Activated CD4-positive, alpha-beta T cell treated with anti-CD3 and anti-CD28 coated beads, Interleukin-2, amount 50 U/mL, for 48 hours (primary cell): ENCODE measurements around the gene IFT52.
A peak's percentile ranks its signal among the peaks of the same experiment; 100 is the strongest.
"Not testable (repeated sequence)": the region's sequence is repeated elsewhere in the genome, so short reads cannot be mapped to it uniquely, and the experiment has no call there.

Source experiments
- DNase-seq, 2 experiments: peaks; one replicate each; pipeline ENCODE4 v3.0.0-alpha.2; 2020

IFT52 gene

GRCh38 chr20:43655176-43655575 lies 64.4 kb downstream of the IFT52 start:
- not testable (repeated sequence) for DNase-seq

DNA sequence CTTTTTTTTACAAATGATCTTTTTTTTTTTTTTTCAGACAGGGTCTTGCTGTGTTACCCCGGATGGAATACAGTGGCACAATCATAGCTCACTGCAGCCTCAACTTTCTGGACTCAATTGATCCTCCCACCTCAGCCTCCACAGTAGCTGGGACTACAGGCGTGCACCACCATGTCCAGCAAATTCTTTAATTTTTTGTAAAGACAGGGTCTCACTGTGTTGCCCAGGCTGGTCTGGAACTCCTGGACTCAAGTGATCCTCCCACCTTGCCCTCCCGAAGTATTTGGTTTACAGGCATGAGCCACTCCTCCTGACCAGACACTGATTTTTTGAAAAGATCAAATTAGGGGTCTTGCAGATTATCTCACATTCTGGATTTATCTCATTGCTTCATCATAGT lies 65.2 kb downstream of the IFT52 start:
- DNase-seq: no peak

GRCh38 chr20:43658069-43658722 lies 67.5 kb downstream of the IFT52 start:
- peak; percentile 59 to 72 for DNase-seq

DNA sequence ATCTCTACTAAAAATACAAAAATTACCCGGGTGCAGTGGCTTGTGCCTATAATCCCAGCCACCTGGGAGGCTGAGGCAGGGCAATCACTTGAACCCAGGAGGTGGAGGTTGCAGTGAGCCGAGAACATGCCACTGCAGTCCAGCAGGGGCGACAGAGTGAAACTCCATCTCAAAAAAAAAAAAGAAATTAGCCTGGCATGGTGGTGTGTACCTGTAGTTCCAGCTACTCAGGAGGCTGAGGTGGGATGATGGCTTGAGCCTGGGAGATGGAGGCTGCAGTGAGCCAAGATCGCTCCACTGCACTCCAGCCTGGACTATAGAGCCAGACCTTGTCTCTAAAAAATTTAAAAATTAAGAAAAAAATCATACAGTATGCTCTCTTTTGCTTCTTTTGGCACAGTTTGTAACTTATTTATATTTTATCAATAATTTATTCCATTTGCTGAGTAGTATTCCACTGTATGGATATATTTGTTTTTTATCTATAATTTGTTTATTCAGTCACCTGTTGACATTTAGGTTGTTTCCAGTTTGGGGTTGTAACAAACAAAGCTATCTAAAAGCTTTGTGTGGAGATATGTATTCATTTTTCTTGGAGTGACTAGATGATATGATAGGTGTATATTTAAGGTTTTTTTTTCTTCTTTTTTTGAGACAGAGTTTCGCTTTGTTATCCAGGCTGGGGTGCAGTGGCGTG lies 68.1 kb downstream of the IFT52 start:
- DNase-seq: no peak

- DNase-seq: no peak
Measured at GRCh38 chr20:43662943-43663655, 72.4 kb downstream of the IFT52 start.

DNA sequence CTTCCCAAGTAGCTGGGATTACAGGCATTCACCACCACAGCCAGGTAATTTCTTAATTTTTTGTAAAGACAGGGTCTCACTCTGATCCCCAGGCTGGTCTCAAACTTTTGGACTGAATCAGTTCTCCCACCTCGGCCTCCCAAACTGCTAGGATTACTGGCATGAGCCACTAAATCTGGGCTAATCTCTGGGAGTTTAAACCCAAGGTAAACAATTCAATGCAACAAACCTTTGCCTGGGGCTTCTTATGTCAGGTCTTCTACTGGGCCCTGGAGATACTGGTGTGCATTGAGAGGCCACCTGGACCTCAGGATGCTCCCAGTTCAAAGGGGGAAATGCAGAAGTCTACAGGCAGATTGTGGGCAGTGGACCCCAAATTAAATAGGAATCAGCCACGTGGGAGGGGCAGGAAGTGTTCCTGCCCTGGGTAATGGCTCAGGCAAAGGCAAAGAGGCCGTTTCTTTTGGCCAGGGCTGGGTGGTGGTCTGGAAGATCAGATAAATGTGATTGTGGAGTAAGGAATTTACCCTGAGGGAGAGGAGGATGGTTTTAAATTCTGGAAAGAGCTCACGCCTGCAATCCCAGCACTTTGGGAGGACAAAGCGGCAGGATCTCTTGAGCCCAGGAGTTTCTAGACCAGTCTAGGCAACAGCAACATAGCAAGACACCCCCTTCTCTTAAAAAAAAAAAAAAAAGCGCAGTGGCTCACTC lies 74.9 kb downstream of the IFT52 start:
- no peak for DNase-seq

DNA sequence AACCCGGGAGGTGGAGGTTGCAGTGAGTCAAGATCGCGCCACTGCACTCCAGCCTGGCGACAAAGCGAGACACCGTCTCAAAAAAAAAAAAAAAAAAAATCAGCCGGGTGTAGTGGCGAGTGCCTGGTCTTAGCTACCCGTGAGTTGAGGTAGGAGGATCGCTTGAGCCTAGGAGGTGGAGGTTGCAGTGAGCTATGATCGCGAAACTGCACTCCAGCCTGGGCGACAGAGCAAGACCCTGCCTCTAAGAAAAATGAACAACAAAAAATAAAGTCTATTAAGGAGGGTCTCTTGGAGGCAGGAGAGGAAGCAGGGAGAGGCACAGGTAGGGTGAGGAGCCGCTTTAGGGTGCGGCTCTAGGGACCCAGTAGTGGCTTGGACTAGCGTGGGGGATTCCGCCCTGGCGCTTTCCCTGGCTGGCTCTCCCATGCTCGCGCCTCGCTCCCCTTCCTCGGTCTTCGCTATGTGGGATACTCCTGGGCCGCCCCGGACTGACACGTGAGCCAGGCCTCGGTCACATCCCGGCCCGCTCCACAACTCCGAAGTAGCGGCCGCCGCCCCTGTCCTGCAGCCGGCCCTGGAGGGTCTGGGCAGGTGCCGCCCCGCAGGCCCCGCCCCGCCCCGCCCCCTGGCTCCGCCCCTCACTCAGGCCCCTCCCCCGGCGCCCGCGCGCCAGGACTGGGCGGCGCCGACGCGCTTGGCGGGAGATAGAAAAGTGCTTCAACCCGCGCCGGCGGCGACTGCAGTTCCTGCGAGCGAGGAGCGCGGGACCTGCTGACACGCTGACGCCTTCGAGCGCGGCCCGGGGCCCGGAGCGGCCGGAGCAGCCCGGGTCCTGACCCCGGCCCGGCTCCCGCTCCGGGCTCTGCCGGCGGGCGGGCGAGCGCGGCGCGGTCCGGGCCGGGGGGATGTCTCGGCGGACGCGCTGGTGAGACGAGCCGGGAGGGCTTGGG lies 75.9 kb downstream of the IFT52 start, which contains the start of gene MYBL2:
Gene MYBL2 (plus strand): TSS at position 739 of the 953 bp plus-strand sequence. CDS start 170 bp downstream, at position 909.
- DNase-seq: peak; percentile 65 to 68

- peak; percentile 34 to 40 for DNase-seq
Measured at GRCh38 chr20:43667341-43668132, 76.8 kb downstream of the IFT52 start.

GRCh38 chr20:43669332-43669731 lies 78.6 kb downstream of the IFT52 start:
- no peak for DNase-seq

GRCh38 chr20:43670423-43670822 lies 79.7 kb downstream of the IFT52 start:
- no peak for DNase-seq

DNA sequence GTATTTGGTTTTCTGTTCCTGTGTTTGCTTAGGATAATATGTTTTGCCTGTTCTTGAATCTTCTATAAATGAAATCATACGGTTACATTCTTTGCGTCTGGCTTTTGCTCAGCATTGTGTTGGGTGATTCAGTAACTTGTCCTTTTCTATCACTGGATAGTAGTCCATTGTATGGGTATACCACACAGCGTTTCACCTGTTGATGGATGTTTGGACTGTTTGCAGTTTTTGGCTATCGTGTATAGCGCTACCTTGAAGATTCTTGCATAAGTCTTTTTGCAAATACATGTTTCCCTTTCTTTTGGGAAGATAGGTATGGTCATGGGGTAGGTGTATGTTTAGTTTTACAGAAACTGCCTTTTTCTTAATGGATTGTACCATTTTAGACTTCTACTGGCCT lies 85.6 kb downstream of the IFT52 start:
- DNase-seq: no peak

DNA sequence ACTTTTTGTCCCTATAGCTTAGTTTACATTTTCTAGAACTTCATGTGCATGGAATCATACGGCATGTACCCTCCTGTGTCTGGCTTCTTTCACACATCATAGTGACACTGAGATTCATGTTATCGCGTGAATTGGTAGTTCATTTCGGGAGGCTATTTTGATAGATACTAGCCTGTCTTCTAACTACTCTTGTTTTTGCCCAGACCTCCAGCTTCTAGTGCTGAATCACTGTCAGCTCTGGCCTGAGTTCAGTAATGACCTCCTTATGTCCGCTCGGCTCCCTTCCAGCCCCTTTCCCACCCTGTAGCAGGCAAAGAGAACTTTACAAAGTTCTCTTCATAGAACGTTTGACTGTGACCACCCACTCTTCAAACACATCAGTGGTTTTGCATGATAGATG lies 90.2 kb downstream of the IFT52 start:
- no peak for DNase-seq

- DNase-seq: no peak
Measured at GRCh38 chr20:43681468-43681942, 90.8 kb downstream of the IFT52 start.

- no peak for DNase-seq
Measured at GRCh38 chr20:43681991-43682410, 91.3 kb downstream of the IFT52 start.

DNA sequence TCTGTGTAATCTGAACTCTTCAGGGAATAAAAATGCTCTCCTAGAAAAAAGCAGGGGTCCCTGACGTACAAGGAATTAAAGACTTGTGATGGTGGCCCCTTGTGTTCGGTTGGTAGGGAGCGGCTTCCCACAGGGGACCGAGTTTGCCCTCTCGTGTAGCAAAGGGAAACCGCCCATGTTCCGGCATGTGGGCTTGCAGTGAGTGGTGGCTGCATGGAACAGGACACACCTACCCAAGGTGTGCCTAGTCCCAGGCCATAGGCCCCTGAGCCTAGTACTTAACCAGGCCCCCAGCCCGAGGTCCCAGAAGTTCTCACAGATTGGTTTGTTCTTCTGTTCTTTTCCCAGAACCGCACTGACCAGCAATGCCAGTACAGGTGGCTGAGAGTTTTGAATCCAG lies 91.7 kb downstream of the IFT52 start:
- DNase-seq: no peak

GRCh38 chr20:43686820-43687219 lies 96.1 kb downstream of the IFT52 start:
- DNase-seq: no peak

DNA sequence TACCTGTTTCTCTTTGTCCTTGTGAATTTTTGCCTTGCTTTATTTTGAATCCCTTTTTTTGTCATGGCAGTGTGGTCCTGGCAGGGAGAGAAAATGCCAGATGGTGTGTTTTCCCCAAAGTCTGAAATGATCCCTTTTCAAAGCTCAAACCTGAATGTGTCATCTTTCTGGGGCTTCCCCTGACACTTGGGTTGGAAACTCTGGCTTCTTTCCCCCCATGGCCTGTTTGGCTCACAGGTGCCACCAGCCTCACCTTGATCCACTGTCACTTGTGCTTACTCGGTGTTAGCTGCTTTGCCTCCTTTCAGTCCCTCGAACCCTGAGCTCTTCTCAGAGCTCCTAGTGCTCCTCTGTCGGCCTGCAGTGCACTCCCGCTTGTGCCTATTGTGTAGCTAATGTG lies 98.4 kb downstream of the IFT52 start:
- DNase-seq: no peak

GRCh38 chr20:43690943-43691598 lies 100.3 kb downstream of the IFT52 start:
- DNase-seq: no peak

DNA sequence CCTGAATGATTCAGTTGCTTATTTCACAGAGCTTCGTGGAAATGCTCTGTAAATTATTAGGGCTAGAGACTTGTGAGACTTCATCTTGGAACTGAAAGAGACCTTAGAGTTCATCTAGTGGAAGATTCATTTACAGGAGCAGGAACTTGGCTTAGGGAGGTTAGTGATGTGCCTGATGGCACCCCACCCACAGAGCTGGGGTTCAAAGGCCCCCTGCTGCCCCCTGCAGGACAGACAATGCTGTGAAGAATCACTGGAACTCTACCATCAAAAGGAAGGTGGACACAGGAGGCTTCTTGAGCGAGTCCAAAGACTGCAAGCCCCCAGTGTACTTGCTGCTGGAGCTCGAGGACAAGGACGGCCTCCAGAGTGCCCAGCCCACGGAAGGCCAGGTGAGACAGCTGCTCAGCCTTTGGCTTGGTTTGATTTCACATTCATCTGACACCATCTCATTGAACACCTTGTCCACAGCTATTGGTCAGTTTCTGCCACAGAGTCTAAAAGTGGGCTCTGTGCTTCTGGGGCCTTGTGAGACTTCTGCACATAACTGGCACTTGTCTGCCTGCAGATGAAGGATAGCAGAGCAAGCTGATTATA lies 101.3 kb downstream of the IFT52 start:
- peak; percentile 74 to 79 for DNase-seq

GRCh38 chr20:43694763-43695162 lies 104.0 kb downstream of the IFT52 start:
- no peak for DNase-seq
